GM19025 (cell line): Measurements from ENCODE around the gene PHF21B.
"Not testable (repeated sequence)": the region's sequence is repeated elsewhere in the genome, so short reads cannot be mapped to it uniquely, and the experiment has no call there.

ENCODE experiments used
- ATAC-seq: cut with Tn5 transposase; IDR thresholded peaks from one replicate; pipeline ENCODE4 v1.9.1; 2021; ENCODE audit warnings: mild to moderate bottlenecking, low read depth, moderate library complexity; ENCODE audit not compliant: unreplicated experiment

The PHF21B gene

GRCh38 chr22:44903164-44903563 lies 106.6 kb downstream of the PHF21B start:
- ATAC-seq: not testable (repeated sequence)

- no peak for ATAC-seq
Measured at GRCh38 chr22:44901301-44901700, 108.5 kb downstream of the PHF21B start.

GRCh38 chr22:44898236-44898635 lies 111.6 kb downstream of the PHF21B start:
- no peak for ATAC-seq

GRCh38 chr22:44895296-44896055 lies 114.3 kb downstream of the PHF21B start:
- no peak for ATAC-seq

- ATAC-seq: no peak
Measured at GRCh38 chr22:44894782-44895181, 115.0 kb downstream of the PHF21B start.

- ATAC-seq: no peak
Measured at GRCh38 chr22:44894321-44894720, 115.5 kb downstream of the PHF21B start.

- ATAC-seq: no peak
Measured at GRCh38 chr22:44893731-44894080, 116.1 kb downstream of the PHF21B start.

GRCh38 chr22:44892803-44893730 lies 116.7 kb downstream of the PHF21B start:
- ATAC-seq: no peak

- no peak for ATAC-seq
Measured at GRCh38 chr22:44892243-44892642, 117.6 kb downstream of the PHF21B start.

- ATAC-seq: no peak
Measured at GRCh38 chr22:44891791-44892190, 118.0 kb downstream of the PHF21B start.

GRCh38 chr22:44891293-44891747 lies 118.5 kb downstream of the PHF21B start:
- ATAC-seq: no peak

GRCh38 chr22:44890416-44891292 lies 119.2 kb downstream of the PHF21B start:
- no peak for ATAC-seq

- ATAC-seq: no peak
Measured at GRCh38 chr22:44889255-44889878, 120.4 kb downstream of the PHF21B start.

- ATAC-seq: no peak
Measured at GRCh38 chr22:44888491-44889254, 121.1 kb downstream of the PHF21B start.

GRCh38 chr22:44887941-44888366 lies 121.9 kb downstream of the PHF21B start:
- ATAC-seq: no peak

GRCh38 chr22:44885806-44886360 lies 123.9 kb downstream of the PHF21B start:
- no peak for ATAC-seq

- no peak for ATAC-seq
Measured at GRCh38 chr22:44884968-44885805, 124.6 kb downstream of the PHF21B start.

- no peak for ATAC-seq
Measured at GRCh38 chr22:44884562-44884961, 125.2 kb downstream of the PHF21B start.
